Epithelial cell of esophagus (primary cell): ENCODE results near the gene SLC24A4.

Experiments used
- DNase-seq: peaks from one replicate; pipeline ENCODE4 v3.0.0; 2010; ENCODE audit warnings: low read depth
- H3K4me3 ChIP-seq: 2 replicates; pipeline ENCODE4 v1.5.1; 2011; ENCODE audit warnings: mild to moderate bottlenecking, low read length, control low read depth
- CTCF ChIP-seq: IDR thresholded peaks from 2 replicates; pipeline ENCODE4 v1.5.1; 2011; ENCODE audit warnings: low read depth, mild to moderate bottlenecking, low read length, control low read depth, inconsistent platforms; ENCODE audit not compliant: insufficient read depth; ENCODE audit errors: missing control alignments

SLC24A4 gene

GRCh38 chr14:92456215-92457015, 133.4 kb downstream of the SLC24A4 start:
- H3K4me3 ChIP-seq = no peak overlapping the region
- peak; percentile 49 for TF ChIP-seq CTCF
- DNase-seq = peak; percentile 61

DNA sequence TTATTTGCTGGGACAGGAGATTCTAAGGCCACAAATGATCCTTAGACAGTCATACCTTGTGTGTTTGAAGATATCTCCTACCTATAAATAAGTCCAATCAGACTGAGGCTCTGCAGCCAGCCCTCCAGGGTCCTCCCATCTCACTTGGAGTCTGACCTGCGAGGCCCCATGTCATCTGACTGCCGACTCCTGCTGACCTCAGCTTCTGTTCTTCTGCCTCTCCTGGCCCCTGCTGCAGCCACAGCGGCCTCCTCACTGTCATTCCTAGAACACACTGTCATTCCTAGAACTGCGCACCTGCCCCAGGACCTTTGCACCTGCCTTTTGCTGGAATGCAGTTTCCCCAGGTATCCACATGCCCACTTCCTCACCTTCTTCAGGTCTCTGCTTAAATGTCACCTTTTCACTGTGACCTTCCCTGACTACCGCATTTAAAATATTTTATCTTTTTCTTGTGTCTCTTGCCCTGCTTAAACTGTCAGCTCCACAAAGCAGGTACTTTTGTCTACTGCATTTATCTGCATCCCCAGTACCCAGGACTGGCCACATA, 134.1 kb downstream of the SLC24A4 start:
- TF ChIP-seq CTCF = no peak
- H3K4me3 ChIP-seq = no peak overlapping the region
- DNase-seq = no peak

DNA sequence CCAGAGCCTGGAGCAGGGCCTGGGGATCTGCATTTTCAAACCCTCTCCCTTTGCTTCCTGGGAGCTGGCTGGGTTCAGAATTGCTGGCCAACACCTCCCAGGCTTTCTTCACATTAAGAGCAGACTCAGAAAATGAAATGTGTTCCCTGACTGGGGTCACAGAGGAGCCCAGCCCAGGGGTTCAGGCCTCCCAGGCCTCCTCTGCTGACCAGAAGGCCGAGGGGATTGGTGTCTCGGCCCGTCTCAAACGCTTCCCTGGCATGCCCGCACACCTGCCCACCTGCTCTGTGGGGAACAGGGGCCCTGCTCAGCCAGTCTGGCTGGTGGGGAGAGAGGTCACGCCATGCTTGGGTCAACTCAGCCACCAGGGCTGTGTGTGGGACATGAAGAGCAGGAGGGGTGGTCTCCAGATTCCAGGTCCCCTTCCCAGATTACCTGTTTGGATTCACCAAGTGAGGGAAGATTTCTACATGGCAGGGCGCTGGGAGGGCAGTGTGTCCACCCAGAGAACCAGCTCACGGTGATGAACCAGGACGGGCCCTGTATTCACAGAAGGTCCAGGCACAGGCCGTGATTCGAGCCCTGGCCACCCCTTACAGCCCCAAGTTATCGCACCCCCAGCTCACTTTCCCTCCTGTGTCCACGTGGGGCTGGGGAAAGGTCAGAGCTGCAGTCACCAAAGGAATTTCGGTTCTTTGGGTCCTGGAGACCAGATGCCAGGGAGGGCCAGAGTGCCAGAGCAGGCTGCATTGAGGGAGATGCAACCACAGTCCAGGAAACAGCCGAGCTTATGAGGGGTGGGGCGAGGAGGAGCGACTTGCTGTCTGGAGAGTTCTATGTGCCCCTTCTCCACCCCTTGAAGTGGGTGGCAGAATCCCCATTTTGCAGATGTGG, 135.4 kb downstream of the SLC24A4 start:
- no peak for DNase-seq

DNA sequence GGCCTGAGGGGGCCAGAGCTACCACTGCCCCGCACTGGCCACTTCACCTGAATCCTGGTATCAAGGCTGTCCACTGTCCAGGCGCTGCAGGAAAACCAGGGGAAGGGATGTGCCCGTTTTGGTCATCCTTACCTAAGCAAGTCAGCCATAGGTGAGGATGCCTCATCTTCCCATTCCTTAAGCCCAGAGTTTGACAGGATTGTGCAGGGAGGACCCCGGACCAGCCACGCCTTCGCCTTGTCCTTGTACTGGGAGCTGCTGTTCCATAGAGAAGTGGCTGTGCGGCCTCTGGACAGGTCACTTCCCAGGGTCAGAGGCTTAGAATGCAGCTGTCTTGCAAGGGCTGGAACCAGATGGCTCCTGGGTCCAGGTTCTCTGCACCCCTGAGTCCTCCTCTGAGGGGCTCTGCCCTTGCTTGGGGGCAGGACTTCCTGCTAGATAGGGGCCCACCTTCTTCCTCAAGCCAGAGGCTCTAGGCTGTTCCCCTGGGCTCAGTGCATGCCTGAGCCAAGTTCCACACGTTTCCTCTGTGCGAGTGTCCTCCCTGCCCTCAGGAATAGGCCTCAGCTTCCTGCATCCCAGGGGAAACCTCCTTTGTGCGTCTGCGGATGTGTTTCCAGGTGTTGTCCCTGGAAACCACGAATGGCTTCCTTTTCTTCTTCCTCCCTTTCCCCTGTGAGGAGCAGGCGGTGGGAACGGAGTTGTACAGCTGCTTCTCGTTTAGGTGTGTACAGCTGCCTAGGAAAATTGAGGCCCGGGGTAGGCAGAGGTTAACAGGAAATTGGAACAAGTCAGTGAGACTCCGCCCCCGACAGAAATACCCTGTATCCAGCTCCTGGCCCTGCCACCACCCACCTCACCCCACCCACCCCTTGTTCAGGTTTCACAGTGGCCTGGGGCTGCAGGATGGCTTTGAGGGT, 136.3 kb downstream of the SLC24A4 start:
- TF ChIP-seq CTCF = no peak
- no peak overlapping the region for H3K4me3 ChIP-seq
- DNase-seq = no peak

More for the DNA sequence above, 135.4 kb downstream of the SLC24A4 start:
- TF ChIP-seq CTCF = no peak
- H3K4me3 ChIP-seq = no peak overlapping the region

- peak; percentile 4 for TF ChIP-seq CTCF
- no peak for DNase-seq
- no peak overlapping the region for H3K4me3 ChIP-seq
Measured at GRCh38 chr14:92459950-92460421, 137.0 kb downstream of the SLC24A4 start.

DNA sequence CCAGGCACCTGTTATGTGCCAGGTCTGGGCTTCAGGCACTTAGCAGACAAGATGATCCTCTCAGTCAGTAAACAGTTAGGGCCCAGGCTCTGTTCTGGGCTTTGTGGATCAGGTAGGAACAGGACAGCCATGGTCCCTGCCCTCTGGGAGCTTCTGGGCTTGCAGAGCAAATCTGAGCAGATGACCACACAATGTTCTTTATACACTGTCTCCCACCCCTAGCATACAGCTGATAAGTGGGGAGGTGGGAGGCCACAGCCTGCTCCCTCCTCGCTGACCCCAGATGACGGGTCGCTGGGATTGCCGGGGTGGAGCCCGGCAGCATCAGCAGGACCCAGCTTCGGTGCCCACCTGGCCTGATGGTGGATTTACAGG, 137.6 kb downstream of the SLC24A4 start:
- DNase-seq = no peak
- TF ChIP-seq CTCF = no peak
- no peak overlapping the region for H3K4me3 ChIP-seq
